ENCODE data around the gene SHC1.
A peak's percentile ranks its signal among the peaks of the same experiment; 100 is the strongest.

Gene SHC1, protein sequence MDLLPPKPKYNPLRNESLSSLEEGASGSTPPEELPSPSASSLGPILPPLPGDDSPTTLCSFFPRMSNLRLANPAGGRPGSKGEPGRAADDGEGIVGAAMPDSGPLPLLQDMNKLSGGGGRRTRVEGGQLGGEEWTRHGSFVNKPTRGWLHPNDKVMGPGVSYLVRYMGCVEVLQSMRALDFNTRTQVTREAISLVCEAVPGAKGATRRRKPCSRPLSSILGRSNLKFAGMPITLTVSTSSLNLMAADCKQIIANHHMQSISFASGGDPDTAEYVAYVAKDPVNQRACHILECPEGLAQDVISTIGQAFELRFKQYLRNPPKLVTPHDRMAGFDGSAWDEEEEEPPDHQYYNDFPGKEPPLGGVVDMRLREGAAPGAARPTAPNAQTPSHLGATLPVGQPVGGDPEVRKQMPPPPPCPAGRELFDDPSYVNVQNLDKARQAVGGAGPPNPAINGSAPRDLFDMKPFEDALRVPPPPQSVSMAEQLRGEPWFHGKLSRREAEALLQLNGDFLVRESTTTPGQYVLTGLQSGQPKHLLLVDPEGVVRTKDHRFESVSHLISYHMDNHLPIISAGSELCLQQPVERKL

DNA sequence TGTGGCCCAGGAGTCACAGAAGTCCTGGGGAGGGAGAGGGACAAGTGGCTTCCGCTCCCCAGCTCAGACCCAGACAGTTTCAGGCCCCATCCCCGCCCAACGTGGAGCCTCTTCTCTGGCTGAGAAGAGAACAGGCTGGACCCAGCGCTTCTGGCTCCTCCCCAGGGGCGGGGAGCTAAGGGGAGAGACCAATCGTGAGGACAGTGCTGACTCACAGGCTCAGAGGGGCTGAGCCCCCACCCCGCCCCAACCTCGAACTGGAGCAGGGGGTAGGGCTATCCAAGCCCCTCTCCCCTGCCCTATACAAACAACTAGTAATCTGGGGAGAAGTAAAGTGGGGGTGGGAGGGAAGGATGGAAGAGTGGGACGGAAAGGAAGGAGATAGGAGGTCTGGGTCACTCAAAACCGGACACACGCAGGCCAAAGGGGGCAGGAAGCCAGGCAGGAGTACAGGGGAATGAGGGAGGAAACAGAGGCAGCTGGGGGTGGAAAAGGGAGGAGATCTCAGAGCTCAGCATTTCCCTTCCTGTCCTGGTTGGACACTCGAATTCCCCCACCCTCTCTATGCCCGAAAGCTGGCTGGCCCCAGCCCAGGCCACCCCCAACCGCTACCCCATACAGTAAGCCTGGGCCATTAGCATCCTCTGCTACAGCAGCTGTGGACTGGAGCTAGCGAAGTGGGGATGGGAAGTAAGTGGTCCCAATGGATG, at the start of gene SHC1:
SHC1 (minus strand) TSS at position 117 of the 710 bp plus-strand sequence. CDS start 221 bp downstream, outside the sequence.
- DNase-seq, result peak; percentile 75

GRCh38 chr1:155019377-155020245, 49.1 kb upstream of the SHC1 start:
- no peak for DNase-seq

DNA sequence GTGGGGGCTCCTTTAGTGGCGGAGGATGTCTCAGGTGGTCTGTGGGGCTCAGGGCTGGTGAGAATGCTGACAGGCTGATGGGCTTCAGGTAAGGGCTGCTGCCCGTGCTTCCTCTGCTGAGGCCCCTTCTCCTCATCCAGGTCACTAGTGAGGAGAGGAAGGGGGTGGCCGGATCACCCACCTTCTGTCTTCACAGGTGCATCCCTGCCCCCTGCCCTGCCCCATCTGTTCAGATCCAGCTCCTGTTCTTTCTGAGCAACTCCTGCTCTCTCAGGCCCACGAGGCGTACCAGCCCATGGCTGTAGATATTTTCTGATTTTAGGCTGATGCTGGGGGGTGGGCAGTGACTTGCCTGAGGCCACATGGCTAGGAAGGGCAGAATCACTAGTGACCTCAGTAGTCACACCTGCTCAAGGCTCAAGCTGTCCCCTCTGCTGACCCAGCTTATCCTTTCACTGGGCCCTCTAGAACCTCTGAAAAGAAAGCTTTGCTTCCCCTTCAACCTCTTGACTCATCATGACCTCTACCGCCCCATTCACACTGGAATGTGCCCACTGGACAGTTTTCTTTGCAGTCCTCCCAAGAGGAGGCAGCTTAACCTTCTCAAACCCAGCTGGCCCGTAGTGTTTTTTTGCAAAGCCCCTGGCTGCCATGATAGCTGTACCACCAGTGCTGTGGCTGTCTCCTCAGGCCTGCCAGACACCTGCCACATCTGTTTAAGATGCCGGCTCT, 48.2 kb upstream of the SHC1 start:
- DNase-seq, result no peak

DNA sequence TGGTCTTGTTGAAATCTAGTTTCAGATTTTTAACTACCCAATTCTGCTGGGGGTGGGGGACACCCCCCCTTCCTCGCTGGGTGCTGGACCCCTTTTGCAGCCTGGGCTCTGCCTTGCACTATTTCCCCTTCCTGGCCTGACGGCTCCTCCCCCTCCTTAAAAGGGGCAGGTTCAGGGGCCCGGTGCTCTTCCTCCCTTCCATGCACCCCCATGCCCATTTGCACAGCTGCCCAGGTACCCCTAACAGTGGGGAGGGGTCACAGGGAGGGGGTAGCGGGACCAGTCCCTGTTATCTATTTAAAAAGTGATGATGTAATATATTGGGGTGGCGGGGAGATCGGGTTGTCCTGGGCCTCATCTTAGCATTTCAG, 47.4 kb upstream of the SHC1 start:
- no peak for DNase-seq

- DNase-seq, result no peak
Observed at GRCh38 chr1:155017041-155017945, 46.7 kb upstream of the SHC1 start.

DNA sequence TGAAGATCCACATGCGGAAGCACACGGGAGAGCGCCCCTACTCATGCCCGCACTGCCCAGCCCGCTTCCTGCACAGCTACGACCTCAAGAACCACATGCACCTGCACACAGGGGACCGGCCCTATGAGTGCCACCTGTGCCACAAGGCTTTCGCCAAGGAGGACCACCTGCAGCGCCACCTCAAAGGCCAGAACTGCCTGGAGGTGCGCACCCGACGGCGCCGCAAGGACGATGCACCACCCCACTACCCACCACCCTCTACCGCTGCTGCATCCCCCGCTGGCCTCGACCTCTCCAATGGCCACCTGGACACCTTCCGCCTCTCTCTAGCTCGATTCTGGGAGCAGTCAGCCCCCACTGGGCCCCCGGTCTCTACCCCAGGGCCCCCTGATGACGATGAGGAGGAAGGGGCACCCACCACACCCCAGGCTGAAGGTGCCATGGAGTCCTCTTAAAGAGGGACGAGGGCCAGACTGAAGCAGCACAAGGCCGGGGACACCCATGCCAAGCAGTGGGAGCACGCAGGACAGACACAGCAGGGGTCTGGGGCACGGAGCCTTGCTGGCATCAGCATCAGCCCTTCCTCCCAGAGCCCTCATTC, 45.8 kb upstream of the SHC1 start:
- no peak for DNase-seq

DNA sequence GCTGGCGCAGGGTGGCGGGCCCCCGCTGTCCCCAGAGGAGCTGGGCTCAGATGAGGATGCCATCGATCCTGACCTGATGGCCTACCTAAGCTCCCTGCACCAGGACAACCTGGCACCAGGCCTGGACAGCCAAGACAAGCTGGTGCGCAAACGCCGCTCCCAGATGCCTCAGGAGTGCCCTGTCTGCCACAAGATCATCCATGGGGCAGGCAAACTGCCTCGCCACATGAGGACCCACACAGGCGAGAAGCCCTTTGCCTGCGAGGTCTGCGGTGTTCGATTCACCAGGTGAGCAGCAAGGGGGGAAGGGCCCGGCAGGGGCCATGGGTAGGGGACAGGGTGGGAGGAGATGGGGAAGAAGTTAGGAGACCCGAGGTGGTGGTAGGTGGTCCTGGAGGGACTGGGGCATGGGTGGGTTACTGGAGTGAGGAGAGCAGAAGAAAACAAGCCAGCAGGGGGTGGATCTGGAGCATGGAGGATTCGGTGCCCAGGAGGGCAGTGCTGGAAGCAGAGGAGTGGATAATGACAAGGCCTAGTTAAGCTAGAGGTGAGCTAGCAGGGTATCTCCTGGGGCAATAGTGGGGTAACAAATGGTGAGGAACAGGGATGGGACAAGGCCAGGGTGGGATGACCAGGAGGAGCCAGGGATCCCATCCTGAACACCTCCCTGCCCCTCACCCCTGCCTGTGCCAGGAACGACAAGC, 45.1 kb upstream of the SHC1 start:
- no peak for DNase-seq

DNA sequence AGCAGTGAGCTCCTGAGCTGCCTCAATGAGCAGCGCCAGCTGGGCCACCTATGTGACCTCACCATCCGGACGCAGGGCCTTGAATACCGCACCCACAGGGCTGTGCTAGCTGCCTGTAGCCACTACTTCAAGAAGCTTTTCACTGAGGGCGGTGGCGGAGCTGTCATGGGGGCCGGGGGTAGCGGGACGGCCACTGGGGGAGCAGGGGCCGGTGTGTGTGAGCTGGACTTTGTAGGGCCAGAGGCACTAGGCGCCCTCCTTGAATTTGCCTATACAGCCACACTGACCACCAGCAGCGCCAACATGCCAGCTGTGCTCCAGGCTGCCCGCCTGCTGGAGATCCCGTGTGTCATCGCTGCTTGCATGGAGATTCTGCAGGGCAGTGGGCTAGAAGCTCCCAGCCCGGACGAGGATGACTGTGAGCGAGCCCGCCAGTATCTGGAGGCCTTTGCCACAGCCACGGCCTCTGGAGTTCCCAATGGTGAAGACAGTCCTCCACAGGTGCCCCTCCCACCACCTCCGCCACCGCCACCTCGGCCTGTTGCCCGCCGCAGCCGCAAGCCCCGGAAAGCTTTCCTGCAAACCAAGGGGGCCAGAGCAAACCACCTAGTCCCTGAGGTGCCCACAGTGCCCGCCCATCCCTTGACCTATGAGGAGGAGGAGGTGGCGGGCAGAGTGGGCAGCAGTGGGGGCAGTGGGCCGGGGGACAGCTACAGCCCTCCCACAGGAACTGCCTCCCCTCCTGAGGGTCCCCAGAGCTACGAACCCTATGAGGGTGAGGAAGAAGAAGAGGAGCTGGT, 44.4 kb upstream of the SHC1 start:
- no peak for DNase-seq

DNA sequence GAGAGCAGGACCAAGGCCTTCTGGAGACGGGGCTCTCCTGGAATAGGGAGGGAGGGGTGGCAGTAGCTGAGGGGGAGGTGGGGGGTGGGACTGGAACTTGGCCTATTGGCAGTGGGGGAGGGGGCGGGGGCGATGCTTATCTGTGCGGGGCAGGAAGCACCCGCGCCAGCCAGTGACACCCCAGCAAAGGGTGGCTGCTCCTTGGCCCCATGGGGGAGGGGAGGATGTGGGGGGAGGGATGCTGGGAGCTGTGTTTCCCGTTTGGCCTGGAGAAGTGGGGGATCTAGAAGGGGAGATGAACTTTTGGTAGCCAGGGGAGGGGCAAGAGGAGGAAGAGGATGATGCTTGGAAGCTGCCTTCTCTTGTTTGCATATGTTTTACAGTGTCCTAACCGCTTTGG, 43.1 kb upstream of the SHC1 start:
- no peak for DNase-seq

- DNase-seq, result no peak
Observed at GRCh38 chr1:155012776-155013602, 42.4 kb upstream of the SHC1 start.

GRCh38 chr1:155012026-155012546, 41.5 kb upstream of the SHC1 start:
- peak; percentile 62 for DNase-seq

GRCh38 chr1:155011437-155012025, 41.0 kb upstream of the SHC1 start:
- DNase-seq, result no peak

GRCh38 chr1:155011004-155011416, 40.5 kb upstream of the SHC1 start:
- DNase-seq, result no peak

GRCh38 chr1:155010211-155010918, 39.8 kb upstream of the SHC1 start:
- no peak for DNase-seq

DNA sequence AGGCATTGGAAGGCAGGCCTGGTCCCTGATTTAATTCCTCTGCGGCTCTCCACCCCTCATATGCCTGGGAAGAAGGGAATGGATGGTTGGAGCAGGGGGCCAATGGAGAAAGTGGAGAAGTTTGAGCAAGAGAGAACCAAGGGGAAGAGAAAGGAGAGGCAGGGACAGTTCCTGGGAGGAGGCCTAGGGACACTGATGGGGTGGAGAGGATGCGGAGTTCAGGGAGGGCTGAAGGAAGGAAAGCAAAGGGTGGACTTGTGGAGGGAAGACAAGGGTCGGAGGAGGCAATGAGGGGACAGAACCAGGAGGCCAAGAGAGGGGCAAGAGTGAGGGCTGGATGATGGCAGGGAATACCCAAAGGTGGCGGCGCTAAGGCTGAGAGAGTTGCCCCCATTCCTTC, 39.2 kb upstream of the SHC1 start:
- DNase-seq, result no peak

DNA sequence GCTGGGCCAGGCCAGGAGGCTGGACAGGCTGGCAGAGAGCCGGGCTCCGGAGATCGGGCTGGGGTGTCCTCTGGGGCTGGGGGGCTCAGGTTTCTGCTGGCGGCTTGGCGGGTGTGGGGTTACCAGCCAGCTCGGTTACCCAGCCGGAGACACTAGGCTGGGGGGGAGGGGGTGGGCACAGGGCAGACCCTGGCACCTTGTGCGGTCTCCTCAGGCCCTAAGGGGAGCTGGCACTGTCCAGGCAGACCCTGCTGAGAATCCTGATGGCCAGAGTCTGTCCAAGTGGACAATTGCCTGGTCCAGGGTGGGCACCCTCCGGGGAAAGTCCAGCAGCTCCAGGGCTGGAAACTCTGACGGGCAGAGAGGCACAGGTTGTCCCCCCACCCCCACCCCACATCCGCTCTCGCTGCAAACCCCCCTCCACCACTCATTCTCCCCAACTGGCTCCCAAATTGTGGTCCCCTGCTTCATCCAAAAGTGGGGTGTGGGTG, 38.7 kb upstream of the SHC1 start:
- no peak for DNase-seq
